ENCODE results near the gene MYO9B.
"Not testable (repeated sequence)": the region's sequence is repeated elsewhere in the genome, so short reads cannot be mapped to it uniquely, and the experiment has no call there.

The MYO9B gene

GRCh38 chr19:17137417-17137816 is 61.8 kb downstream of the MYO9B start:
- POLR2A ChIA-PET: no interaction called here
- CTCF ChIA-PET: interaction anchor here (1.1 to 1.5 kb wide), 3 partner anchors 13 to 27 kb away, joined by 3 read pairs; no protein-coding TSS in a partner anchor
- WGBS (ENCODE audit: insufficient coverage): 92% methylated on average over 7 of the region's 10 CpGs
- H3K36me3 ChIP-seq (ENCODE audit: control insufficient read depth in 4 of 4, insufficient read depth in 4 of 4, low read length in 3 of 4): peaks cover 0 to 22% (median 2%) of the 10 kb centered on the region in 4 experiments
- no peak for DNase-seq
- no peak overlapping the region for H3K4me3 ChIP-seq (ENCODE audit: control insufficient read depth in 1 of 7, extremely low read depth in 1 of 7, insufficient read depth in 4 of 7, low read depth in 2 of 7, low read length in 6 of 7)
- no peak overlapping the region for H3K27ac ChIP-seq (ENCODE audit: insufficient read depth in 1 of 2, low read depth in 1 of 2, low read length in 2 of 2, poor library complexity in 1 of 2, severe bottlenecking in 2 of 2)
- peaks cover 2 to 20% (median 18%) of the 10 kb centered on the region in 4 experiments for H3K4me1 ChIP-seq (ENCODE audit: control extremely low read depth in 1 of 4, control insufficient read depth in 4 of 4, insufficient read depth in 4 of 4, low read length in 3 of 4)
- no peaks in the 10 kb centered on the region for H3K27me3 ChIP-seq (replicated peaks in 2 of 5; ENCODE audit: control insufficient read depth in 4 of 5, insufficient read depth in 5 of 5, low read length in 4 of 5)
- no peaks in the 10 kb centered on the region for H3K9me3 ChIP-seq (ENCODE audit: control extremely low read depth in 1 of 5, control insufficient read depth in 4 of 5, insufficient read depth in 2 of 5, low read depth in 1 of 5, low read length in 4 of 5)

GRCh38 chr19:17138052-17138846 is 62.7 kb downstream of the MYO9B start:
- 95% methylated on average over 4 of the region's 10 CpGs for WGBS (ENCODE audit: insufficient coverage)
- CTCF ChIA-PET; H3K27ac ChIP-seq (ENCODE audit: insufficient read depth in 1 of 2, low read depth in 1 of 2, low read length in 2 of 2, poor library complexity in 1 of 2, severe bottlenecking in 2 of 2); H3K27me3 ChIP-seq (replicated peaks in 2 of 5; ENCODE audit: control insufficient read depth in 4 of 5, insufficient read depth in 5 of 5, low read length in 4 of 5); H3K4me3 ChIP-seq (ENCODE audit: control insufficient read depth in 1 of 7, extremely low read depth in 1 of 7, insufficient read depth in 4 of 7, low read depth in 2 of 7, low read length in 6 of 7); H3K9me3 ChIP-seq (ENCODE audit: control extremely low read depth in 1 of 5, control insufficient read depth in 4 of 5, insufficient read depth in 2 of 5, low read depth in 1 of 5, low read length in 4 of 5); POLR2A ChIA-PET: not testable (repeated sequence)
- peaks cover 2 to 20% (median 18%) of the 10 kb centered on the region in 4 experiments for H3K4me1 ChIP-seq (ENCODE audit: control extremely low read depth in 1 of 4, control insufficient read depth in 4 of 4, insufficient read depth in 4 of 4, low read length in 3 of 4)
- peaks cover 0 to 29% (median 2%) of the 10 kb centered on the region in 4 experiments for H3K36me3 ChIP-seq (ENCODE audit: control insufficient read depth in 4 of 4, insufficient read depth in 4 of 4, low read length in 3 of 4)
- peak in 1 of 3 donors; percentile 24 for DNase-seq

GRCh38 chr19:17138937-17139598 is 63.5 kb downstream of the MYO9B start:
- H3K27ac ChIP-seq (ENCODE audit: insufficient read depth in 1 of 2, low read depth in 1 of 2, low read length in 2 of 2, poor library complexity in 1 of 2, severe bottlenecking in 2 of 2): no peak overlapping the region
- no peak for DNase-seq
- WGBS (ENCODE audit: insufficient coverage): 96% methylated on average over 9 of the region's 10 CpGs
- no peak overlapping the region for H3K4me3 ChIP-seq (ENCODE audit: control insufficient read depth in 1 of 7, extremely low read depth in 1 of 7, insufficient read depth in 4 of 7, low read depth in 2 of 7, low read length in 6 of 7)
- H3K36me3 ChIP-seq (ENCODE audit: control insufficient read depth in 4 of 4, insufficient read depth in 4 of 4, low read length in 3 of 4): peaks cover 0 to 29% (median 2%) of the 10 kb centered on the region in 4 experiments
- ChIA-PET CTCF (interaction anchor here (0.6 kb wide), 1 partner anchor 16 kb away, joined by 6 read pairs; no protein-coding TSS in a partner anchor), POLR2A (no interaction called here)
- H3K27me3 ChIP-seq (replicated peaks in 2 of 5; ENCODE audit: control insufficient read depth in 4 of 5, insufficient read depth in 5 of 5, low read length in 4 of 5): no peaks in the 10 kb centered on the region
- peaks cover 2 to 20% (median 18%) of the 10 kb centered on the region in 4 experiments for H3K4me1 ChIP-seq (ENCODE audit: control extremely low read depth in 1 of 4, control insufficient read depth in 4 of 4, insufficient read depth in 4 of 4, low read length in 3 of 4)
- H3K9me3 ChIP-seq (ENCODE audit: control extremely low read depth in 1 of 5, control insufficient read depth in 4 of 5, insufficient read depth in 2 of 5, low read depth in 1 of 5, low read length in 4 of 5): no peaks in the 10 kb centered on the region

- DNase-seq; H3K4me3 ChIP-seq (ENCODE audit: control insufficient read depth in 1 of 7, extremely low read depth in 1 of 7, insufficient read depth in 4 of 7, low read depth in 2 of 7, low read length in 6 of 7); H3K27me3 ChIP-seq (replicated peaks in 2 of 5; ENCODE audit: control insufficient read depth in 4 of 5, insufficient read depth in 5 of 5, low read length in 4 of 5); H3K9me3 ChIP-seq (ENCODE audit: control extremely low read depth in 1 of 5, control insufficient read depth in 4 of 5, insufficient read depth in 2 of 5, low read depth in 1 of 5, low read length in 4 of 5); H3K27ac ChIP-seq (ENCODE audit: insufficient read depth in 1 of 2, low read depth in 1 of 2, low read length in 2 of 2, poor library complexity in 1 of 2, severe bottlenecking in 2 of 2); H3K4me1 ChIP-seq (ENCODE audit: control extremely low read depth in 1 of 4, control insufficient read depth in 4 of 4, insufficient read depth in 4 of 4, low read length in 3 of 4); CTCF ChIA-PET: not testable (repeated sequence)
- POLR2A ChIA-PET: interaction anchor here (0.5 kb wide), 1 partner anchor 271 kb away, joined by 3 read pairs; no protein-coding TSS in a partner anchor
- WGBS (ENCODE audit: insufficient coverage): 100% methylated on average over 11 of the region's 13 CpGs
- peaks cover 3 to 50% (median 32%) of the 10 kb centered on the region in 4 experiments for H3K36me3 ChIP-seq (ENCODE audit: control insufficient read depth in 4 of 4, insufficient read depth in 4 of 4, low read length in 3 of 4)
These were observed 69.2 kb downstream of the MYO9B start for GRCh38 chr19:17144771-17145170.

GRCh38 chr19:17145546-17146497 is 70.2 kb downstream of the MYO9B start:
- Histone ChIP-seq H3K27ac (ENCODE audit: insufficient read depth in 1 of 2, low read depth in 1 of 2, low read length in 2 of 2, poor library complexity in 1 of 2, severe bottlenecking in 2 of 2) (no peak overlapping the region), H3K9me3 (ENCODE audit: control extremely low read depth in 1 of 5, control insufficient read depth in 4 of 5, insufficient read depth in 2 of 5, low read depth in 1 of 5, low read length in 4 of 5) (no peaks in the 10 kb centered on the region), H3K4me1 (ENCODE audit: control extremely low read depth in 1 of 4, control insufficient read depth in 4 of 4, insufficient read depth in 4 of 4, low read length in 3 of 4) (no peaks in the 10 kb centered on the region), H3K36me3 (ENCODE audit: control insufficient read depth in 4 of 4, insufficient read depth in 4 of 4, low read length in 3 of 4) (peaks cover 3 to 58% (median 35%) of the 10 kb centered on the region in 4 experiments), H3K27me3 (replicated peaks in 2 of 5; ENCODE audit: control insufficient read depth in 4 of 5, insufficient read depth in 5 of 5, low read length in 4 of 5) (no peaks in the 10 kb centered on the region), H3K4me3 (ENCODE audit: control insufficient read depth in 1 of 7, extremely low read depth in 1 of 7, insufficient read depth in 4 of 7, low read depth in 2 of 7, low read length in 6 of 7) (no peak overlapping the region)
- WGBS (ENCODE audit: insufficient coverage): 88% methylated on average over 6 of the region's 7 CpGs
- no peak for DNase-seq
- POLR2A ChIA-PET: interaction anchor here (0.5 to 0.6 kb wide), 2 partner anchors 9 to 270 kb away, joined by 3 read pairs; no protein-coding TSS in a partner anchor
- CTCF ChIA-PET: no interaction called here

GRCh38 chr19:17148130-17148529 is 72.6 kb downstream of the MYO9B start:
- peaks cover 9 to 62% (median 41%) of the 10 kb centered on the region in 4 experiments for H3K36me3 ChIP-seq (ENCODE audit: control insufficient read depth in 4 of 4, insufficient read depth in 4 of 4, low read length in 3 of 4)
- H3K27ac ChIP-seq (ENCODE audit: insufficient read depth in 1 of 2, low read depth in 1 of 2, low read length in 2 of 2, poor library complexity in 1 of 2, severe bottlenecking in 2 of 2): no peak overlapping the region
- H3K4me3 ChIP-seq (ENCODE audit: control insufficient read depth in 1 of 7, extremely low read depth in 1 of 7, insufficient read depth in 4 of 7, low read depth in 2 of 7, low read length in 6 of 7): no peak overlapping the region
- no peaks in the 10 kb centered on the region for H3K4me1 ChIP-seq (ENCODE audit: control extremely low read depth in 1 of 4, control insufficient read depth in 4 of 4, insufficient read depth in 4 of 4, low read length in 3 of 4)
- H3K27me3 ChIP-seq (replicated peaks in 2 of 5; ENCODE audit: control insufficient read depth in 4 of 5, insufficient read depth in 5 of 5, low read length in 4 of 5): no peaks in the 10 kb centered on the region
- no peak for DNase-seq
- 96% methylated on average over 3 of the region's 5 CpGs for WGBS (ENCODE audit: insufficient coverage)
- CTCF ChIA-PET: interaction anchor here (1.0 to 1.7 kb wide), 2 partner anchors 15 to 22 kb away, joined by 3 to 4 read pairs; no protein-coding TSS in a partner anchor
- H3K9me3 ChIP-seq (ENCODE audit: control extremely low read depth in 1 of 5, control insufficient read depth in 4 of 5, insufficient read depth in 2 of 5, low read depth in 1 of 5, low read length in 4 of 5): no peaks in the 10 kb centered on the region
- POLR2A ChIA-PET: no interaction called here
